Left colon (tissue), 2 donors: Measurements from ENCODE around the gene IMMP2L. TPM values are rescaled to one million over a fixed set of nuclear protein-coding genes. Genes with fewer than 3 reads are reported as not detected.

Experiments
- ATAC-seq: fragments of 200-7000 bp; cut with Tn5 transposase; one replicate; pipeline ENCODE4 v1.9.1; 2020; ENCODE audit warnings: mild to moderate bottlenecking, moderate library complexity
- DNase-seq, 2 donors: peaks; one replicate each; pipeline ENCODE4 v3.0.0-alpha.2; 2020
- intact Hi-C, 2 donors: fragments of 100-400 bp; cut with DNase I in 1 of 2; cut with micrococcal nuclease in 1 of 2; formaldehyde crosslinking; loops; one replicate each; pipeline versions ENCODE4 v1.11.2 to v1.14.0; 2022; cut with DNase I, micrococcal nuclease
- total RNA-seq, 2 donors: library from RNA; stranded (reverse); fragmentation: NEBNext Ultra II Directional; extraction: Animal tissue kit (Norgen Biotek cat#: 25700); gene quantifications; one replicate each; pipeline ENCODE4 v1.2.1, GENCODE V29; 2021
- donor health status: DM: no; HTN: no; CAD: no.
- donor health status: DM: yes; HTN: yes; CAD: no.

The IMMP2L gene
- total RNA-seq, 2 donors from 2014 or later = 11.1 to 11.8 TPM

GRCh38 chr7:110909117-110909516 is 653.2 kb downstream of the IMMP2L start:
- DNase-seq (no peak), ATAC-seq (no peak)
- intact Hi-C loops = no loop called here

GRCh38 chr7:110905773-110906566 is 656.3 kb downstream of the IMMP2L start:
- no peak for ATAC-seq
- intact Hi-C loops = no loop called here

DNA sequence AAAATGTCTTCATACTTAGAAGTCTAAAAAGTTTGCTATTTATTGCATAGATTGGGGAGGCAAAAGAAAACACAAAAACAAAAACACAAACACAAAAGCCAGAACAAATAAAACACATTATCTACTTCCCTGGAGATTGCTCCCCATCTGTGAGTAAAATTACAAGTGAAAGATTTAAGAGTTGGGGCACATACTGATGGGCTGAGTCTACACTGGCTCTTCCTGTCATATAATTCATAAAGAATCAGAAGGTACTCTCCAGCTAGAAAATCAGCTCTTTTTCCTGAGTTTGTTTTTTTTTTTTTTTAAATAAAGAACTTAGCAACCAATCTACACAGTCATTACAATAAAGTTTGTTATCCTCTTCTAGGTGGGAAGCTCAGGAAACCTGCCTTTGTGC is 663.8 kb downstream of the IMMP2L start:
- no peak for DNase-seq
- intact Hi-C loops = no loop called here
- ATAC-seq = no peak

More at GRCh38 chr7:110905773-110906566, 656.3 kb downstream of the IMMP2L start:
- DNase-seq = no peak

DNA sequence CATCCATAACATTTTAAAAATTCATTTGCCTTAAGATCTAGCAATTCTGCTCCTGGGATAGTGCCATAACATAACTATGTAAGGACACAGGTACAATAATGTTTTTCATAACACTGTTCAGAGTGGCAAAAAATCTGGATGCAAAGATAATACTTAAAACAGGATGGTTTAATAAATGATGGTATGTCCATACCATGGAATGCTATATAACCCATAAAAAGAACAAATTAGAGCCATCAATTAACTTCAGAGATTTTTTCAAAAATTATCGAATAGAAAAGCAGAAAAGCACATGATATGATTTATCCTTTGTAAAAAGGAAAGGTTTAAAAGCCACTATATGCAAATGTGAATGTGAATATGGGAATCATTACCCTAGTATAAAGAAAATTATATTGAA is 664.8 kb downstream of the IMMP2L start:
- intact Hi-C loops = no loop called here
- no peak for ATAC-seq
- no peak for DNase-seq

- intact Hi-C loops = no loop called here
- no peak for DNase-seq
- no peak for ATAC-seq
These were observed 668.2 kb downstream of the IMMP2L start for GRCh38 chr7:110894111-110894510.

DNA sequence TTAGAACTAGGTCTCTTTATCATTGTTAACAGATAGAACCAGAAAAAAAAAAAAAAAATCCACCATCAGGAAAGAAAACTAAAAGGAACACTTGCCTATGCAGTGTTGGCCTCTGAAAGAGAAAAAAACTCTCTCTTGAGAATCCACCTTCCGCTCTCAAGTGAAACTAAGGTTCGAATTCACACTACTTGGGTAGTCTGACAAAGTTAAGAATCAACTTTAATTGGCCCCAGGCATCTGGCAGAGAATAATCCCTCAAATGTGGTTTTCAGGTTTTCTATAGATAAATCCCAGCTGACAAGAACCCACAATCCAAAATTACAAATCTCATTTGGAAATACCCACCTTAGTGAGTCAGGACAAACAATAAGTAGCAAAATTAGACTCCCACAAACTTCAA is 671.1 kb downstream of the IMMP2L start:
- DNase-seq (no peak), ATAC-seq (no peak)
- intact Hi-C loops = no loop called here

- intact Hi-C loops = no loop called here
- ATAC-seq (no peak), DNase-seq (no peak)
These were observed 672.2 kb downstream of the IMMP2L start for GRCh38 chr7:110890101-110890500.

DNA sequence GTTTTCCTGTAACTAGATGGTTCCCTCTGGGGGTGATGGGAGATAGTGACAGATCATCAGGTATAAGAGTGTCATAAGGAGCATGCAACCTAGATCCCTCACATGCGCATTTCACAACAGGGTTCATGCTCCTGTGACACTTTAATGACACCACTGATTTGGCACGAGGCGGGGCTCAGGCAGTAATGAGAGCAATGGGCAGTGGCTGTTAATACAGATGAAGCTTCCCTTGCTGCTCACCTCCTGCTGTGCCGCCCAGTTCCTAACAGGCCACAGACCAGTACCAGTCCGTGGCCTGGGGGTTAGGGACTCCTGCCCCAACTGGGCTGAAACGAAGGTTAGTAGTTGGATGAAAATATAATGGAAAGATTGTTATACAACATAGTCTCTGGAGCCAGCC is 673.0 kb downstream of the IMMP2L start:
- DNase-seq (no peak), ATAC-seq (no peak)
- intact Hi-C loops = no loop called here

DNA sequence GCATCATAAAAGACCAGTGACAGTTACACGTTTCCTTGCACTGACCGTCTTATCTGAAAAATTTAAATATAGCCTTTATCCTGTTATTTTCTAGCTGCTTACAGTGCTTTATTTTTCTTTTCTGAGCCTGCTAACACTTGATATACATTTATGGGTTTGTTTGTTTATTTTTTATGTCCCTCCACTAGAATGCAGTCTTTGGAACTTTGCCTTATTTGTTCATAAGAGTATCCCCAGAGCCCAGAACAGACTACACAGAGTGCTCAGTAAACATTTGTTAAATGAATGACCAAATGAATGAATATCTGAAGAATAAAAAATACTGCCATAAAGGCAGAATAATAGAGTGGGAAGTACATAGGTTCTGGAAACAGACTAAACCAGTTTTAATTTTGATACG is 673.7 kb downstream of the IMMP2L start:
- intact Hi-C loops = no loop called here
- DNase-seq (no peak), ATAC-seq (no peak)

- DNase-seq (no peak), ATAC-seq (no peak)
- intact Hi-C loops = no loop called here
These were observed 676.8 kb downstream of the IMMP2L start for GRCh38 chr7:110885474-110885873.

DNA sequence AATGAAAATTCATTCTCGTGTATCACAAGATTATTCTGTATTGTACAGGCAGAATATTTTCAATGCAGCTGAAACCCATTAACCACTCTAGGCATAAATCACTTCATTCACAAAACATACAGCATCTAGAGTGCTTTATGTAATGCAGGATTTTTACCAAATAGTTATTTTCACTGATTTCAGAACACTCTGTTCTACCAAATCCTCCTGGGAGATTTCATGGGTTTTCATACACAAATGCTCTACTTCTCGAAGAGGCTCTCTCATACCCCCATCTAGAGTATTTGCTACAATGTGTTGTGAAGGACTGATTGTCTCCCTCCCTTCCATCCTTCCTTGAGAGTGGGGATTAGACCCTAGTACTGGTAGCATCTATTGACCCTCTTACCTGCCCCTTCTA is 680.6 kb downstream of the IMMP2L start:
- DNase-seq (no peak), ATAC-seq (no peak)
- intact Hi-C loops = no loop called here

- no peak for ATAC-seq
- intact Hi-C loops = no loop called here
- DNase-seq = no peak
These were observed 681.3 kb downstream of the IMMP2L start for GRCh38 chr7:110880971-110881370.

DNA sequence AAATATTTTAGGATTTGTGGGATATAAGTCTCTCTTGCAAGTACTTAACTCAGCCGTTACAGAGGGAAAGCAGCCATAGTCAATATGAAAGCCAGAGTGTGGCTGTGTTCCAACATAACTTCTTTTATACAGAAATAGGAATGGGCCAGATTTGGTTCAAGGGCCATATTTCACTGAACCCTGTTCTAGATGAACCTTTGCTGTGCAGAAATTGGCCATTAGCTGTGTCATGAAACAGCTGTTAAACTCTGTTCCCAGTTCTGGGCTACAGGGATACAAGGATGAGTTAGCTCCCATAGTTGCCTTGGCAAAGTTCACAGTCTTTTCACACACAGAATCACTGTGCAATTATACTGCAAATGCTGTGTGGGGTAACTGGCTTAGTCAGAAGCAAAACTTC is 685.3 kb downstream of the IMMP2L start:
- DNase-seq (no peak), ATAC-seq (no peak)
- intact Hi-C loops = no loop called here

DNA sequence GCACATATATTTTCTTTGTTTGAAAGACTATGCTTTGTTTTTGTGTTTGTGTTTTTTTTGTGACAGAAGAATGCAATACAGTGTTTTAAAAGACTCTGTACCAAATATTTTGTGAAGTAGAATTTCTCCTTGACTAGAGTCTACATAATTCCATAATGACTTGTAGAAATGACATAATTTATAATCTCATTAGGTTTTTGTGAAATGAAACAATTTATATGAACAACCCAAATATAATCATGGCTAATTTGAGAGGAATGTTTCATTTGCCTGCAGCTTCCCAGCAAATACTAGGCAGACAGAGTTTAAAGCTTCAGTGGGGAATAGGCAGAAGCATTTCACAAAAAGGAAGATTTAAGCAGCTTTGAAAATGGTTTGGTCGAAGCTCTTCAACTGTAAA is 686.9 kb downstream of the IMMP2L start:
- ATAC-seq (no peak), DNase-seq (no peak)
- intact Hi-C loops = no loop called here

DNA sequence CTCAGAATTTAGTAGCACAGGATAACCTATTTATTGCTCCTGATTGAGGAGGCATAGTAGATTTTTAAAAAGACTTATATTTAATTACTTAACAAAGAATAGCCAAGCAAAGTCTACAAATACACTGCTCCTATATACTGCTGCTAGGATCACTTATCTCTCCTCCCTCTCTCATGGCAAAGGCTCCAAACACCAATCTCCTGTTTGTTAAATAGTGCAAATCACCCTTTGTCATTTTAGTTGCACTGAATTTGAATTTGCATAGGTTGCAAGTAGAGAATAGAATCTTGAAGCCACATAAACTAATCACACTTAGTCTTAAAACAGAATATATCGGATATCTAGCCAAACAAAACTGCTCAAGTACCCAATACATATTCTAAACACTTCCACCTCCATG is 690.4 kb downstream of the IMMP2L start:
- intact Hi-C loops = no loop called here
- DNase-seq (no peak), ATAC-seq (no peak)

DNA sequence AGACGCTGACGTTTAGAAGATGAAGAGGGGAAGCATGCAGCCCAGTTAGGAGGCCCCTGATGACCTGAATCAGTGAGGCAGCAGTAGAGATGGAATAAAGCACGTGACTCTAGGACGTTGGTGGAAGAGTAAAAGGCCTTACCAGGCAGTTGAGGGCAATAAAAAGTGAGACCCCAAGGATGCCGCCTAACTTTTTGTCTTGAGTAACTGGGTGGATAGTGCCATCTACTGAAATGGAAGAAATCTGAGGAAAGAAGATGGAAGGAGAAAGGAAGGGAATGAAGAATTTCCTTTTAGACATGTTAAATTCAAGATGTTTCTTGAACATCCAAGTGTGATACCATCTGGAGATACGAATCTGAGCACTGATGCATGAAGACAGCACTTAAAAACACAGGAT is 691.4 kb downstream of the IMMP2L start:
- DNase-seq = no peak
- intact Hi-C loops = no loop called here
- no peak for ATAC-seq

- intact Hi-C loops = no loop called here
- ATAC-seq = no peak
- no peak for DNase-seq
These were observed 693.8 kb downstream of the IMMP2L start for GRCh38 chr7:110868458-110868857.

GRCh38 chr7:110867771-110868170 is 694.5 kb downstream of the IMMP2L start:
- intact Hi-C loops = no loop called here
- ATAC-seq = no peak
- no peak for DNase-seq

DNA sequence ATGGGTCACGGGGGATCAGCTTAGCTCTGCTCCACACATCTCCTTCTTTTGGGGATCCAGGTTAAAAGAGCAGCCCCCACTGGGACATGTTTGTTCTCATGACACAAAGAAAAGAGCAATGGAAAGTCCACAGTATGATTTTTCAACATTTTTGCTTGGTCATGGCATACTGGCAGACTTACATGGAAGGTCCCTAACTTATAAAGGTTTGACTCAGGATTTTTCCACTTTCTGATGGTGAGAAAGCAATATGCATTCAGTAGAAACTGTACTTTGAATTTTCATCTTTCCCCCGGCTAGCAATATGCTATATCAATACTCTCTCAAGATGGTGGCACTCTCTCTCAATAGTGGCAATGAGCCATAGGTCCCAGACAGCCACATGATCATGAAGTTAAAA is 699.0 kb downstream of the IMMP2L start:
- DNase-seq = no peak
- no peak for ATAC-seq
- intact Hi-C loops = no loop called here

DNA sequence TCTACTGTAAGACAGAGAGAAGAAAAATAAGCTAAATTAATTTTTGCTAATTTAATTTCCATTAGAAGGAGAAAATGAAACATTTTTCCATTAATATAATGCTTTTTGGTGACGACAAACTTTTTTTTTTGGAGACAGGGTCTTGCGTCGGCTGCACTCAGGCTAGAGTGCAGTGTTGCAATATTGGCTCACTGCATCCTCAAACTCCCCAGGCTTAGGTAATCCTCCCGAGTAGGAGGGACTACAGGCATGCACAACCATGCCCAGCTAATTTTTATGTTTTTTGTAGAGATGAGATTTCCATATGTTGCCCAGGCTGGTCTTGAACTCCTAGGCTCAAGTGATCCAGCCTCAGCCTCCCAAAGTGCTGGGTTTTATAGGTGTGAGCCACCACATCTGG is 701.1 kb downstream of the IMMP2L start:
- intact Hi-C loops = no loop called here

DNA sequence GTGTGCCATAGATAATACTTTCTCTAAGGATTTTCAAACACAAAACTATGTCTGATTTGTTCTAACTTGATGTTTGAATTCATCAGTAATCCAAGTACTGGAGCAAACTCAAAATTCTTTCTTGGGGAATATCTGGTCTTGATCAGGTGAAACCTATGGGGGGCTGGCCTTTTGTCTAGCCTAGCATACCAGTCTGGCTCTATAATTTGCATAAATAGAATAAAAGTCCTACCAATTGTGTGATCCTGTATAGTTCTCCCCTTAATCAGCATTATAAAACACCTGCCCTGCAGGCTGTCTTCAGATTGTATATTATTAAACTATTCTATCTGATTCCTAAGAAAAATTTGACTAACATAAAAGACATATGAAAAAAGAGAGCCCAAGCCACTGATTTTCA is 705.2 kb downstream of the IMMP2L start:
- DNase-seq (no peak), ATAC-seq (no peak)
- intact Hi-C loops = no loop called here

More for the DNA sequence above, 701.1 kb downstream of the IMMP2L start:
- DNase-seq (no peak), ATAC-seq (no peak)
